ENCODE measurements around the gene TEPSIN. TPM values are rescaled to one million over a fixed set of nuclear protein-coding genes. Genes with fewer than 3 reads are reported as not detected.

The TEPSIN gene
- total RNA-seq, 1 donor from 2014 or later, result 117 TPM

- no peak for TF ChIP-seq CTCF (IDR thresholded peaks at IDR 0.05)
- no peak overlapping the region for H3K4me3 ChIP-seq
- intact Hi-C loops (cut with DNase I), result no loop called here
Observed at GRCh38 chr17:81243333-81243664, 4.4 kb upstream of the TEPSIN start.

GRCh38 chr17:81242421-81243332, 3.8 kb upstream of the TEPSIN start:
- no peak overlapping the region for H3K27ac ChIP-seq
- H3K9me3 ChIP-seq, result no peaks in the 10 kb centered on the region
- intact Hi-C loops (cut with DNase I), result no loop called here
- peaks cover 6 to 13% of the 10 kb centered on the region in 2 donors for H3K4me1 ChIP-seq
- H3K36me3 ChIP-seq, result peaks cover 0 to 4% of the 10 kb centered on the region in 2 donors
- no peaks in the 10 kb centered on the region for H3K27me3 ChIP-seq
- no peak for DNase-seq (ENCODE audit: low spot score in 2 of 2)
- H3K4me3 ChIP-seq, result no peak overlapping the region
- no peak for TF ChIP-seq CTCF (IDR thresholded peaks at IDR 0.05)

More at GRCh38 chr17:81243333-81243664, 4.4 kb upstream of the TEPSIN start:
- DNase-seq (ENCODE audit: low spot score in 2 of 2), result no peak
- Histone ChIP-seq H3K27ac (no peak overlapping the region), H3K4me1 (peaks cover 6 to 9% of the 10 kb centered on the region in 2 donors), H3K27me3 (no peaks in the 10 kb centered on the region), H3K9me3 (no peaks in the 10 kb centered on the region), H3K36me3 (peaks cover 0 to 4% of the 10 kb centered on the region in 2 donors)

- intact Hi-C loops (cut with DNase I), result loop anchor here (1.0 kb wide), 1 partner anchor 100 kb away; no protein-coding TSS in a partner anchor
Observed at GRCh38 chr17:81241648-81242420, 3.0 kb upstream of the TEPSIN start.

GRCh38 chr17:81241203-81241602, 2.3 kb upstream of the TEPSIN start:
- no peak for TF ChIP-seq CTCF (IDR thresholded peaks at IDR 0.05)
- Histone ChIP-seq H3K4me1 (peaks cover 6 to 23% of the 10 kb centered on the region in 2 donors), H3K36me3 (peaks cover 0 to 4% of the 10 kb centered on the region in 2 donors), H3K9me3 (no peaks in the 10 kb centered on the region), H3K27ac (no peak overlapping the region), H3K4me3 (no peak overlapping the region), H3K27me3 (no peaks in the 10 kb centered on the region)
- intact Hi-C loops (cut with DNase I), result loop anchor here (1.0 kb wide), 1 partner anchor 99 kb away; no protein-coding TSS in a partner anchor
- no peak for DNase-seq (ENCODE audit: low spot score in 2 of 2)

More at GRCh38 chr17:81241648-81242420, 3.0 kb upstream of the TEPSIN start:
- Histone ChIP-seq H3K27ac (no peak overlapping the region), H3K4me3 (no peak overlapping the region), H3K4me1 (peaks cover 6 to 20% of the 10 kb centered on the region in 2 donors), H3K9me3 (no peaks in the 10 kb centered on the region), H3K36me3 (peaks cover 0 to 4% of the 10 kb centered on the region in 2 donors), H3K27me3 (no peaks in the 10 kb centered on the region)
- peak; percentile 66 to 81 (median 77) for TF ChIP-seq CTCF (IDR thresholded peaks at IDR 0.05)
- peak in 1 of 2 donors; percentile 77 for DNase-seq (ENCODE audit: low spot score in 2 of 2)

- Histone ChIP-seq H3K9me3 (no peaks in the 10 kb centered on the region), H3K4me3 (peak overlapping the region in 1 of 2 donors; percentile 95), H3K4me1 (peaks cover 6 to 23% of the 10 kb centered on the region in 2 donors), H3K27me3 (no peaks in the 10 kb centered on the region), H3K27ac (no peak overlapping the region), H3K36me3 (peaks cover 0 to 4% of the 10 kb centered on the region in 2 donors)
- no peak for DNase-seq (ENCODE audit: low spot score in 2 of 2)
- no peak for TF ChIP-seq CTCF (IDR thresholded peaks at IDR 0.05)
- intact Hi-C loops (cut with DNase I), result loop anchor here (1.0 kb wide), 1 partner anchor 98 kb away; no protein-coding TSS in a partner anchor
Observed at GRCh38 chr17:81240761-81241160, 1.9 kb upstream of the TEPSIN start.
